Measurements from ENCODE around the gene COX4I2.

DNA sequence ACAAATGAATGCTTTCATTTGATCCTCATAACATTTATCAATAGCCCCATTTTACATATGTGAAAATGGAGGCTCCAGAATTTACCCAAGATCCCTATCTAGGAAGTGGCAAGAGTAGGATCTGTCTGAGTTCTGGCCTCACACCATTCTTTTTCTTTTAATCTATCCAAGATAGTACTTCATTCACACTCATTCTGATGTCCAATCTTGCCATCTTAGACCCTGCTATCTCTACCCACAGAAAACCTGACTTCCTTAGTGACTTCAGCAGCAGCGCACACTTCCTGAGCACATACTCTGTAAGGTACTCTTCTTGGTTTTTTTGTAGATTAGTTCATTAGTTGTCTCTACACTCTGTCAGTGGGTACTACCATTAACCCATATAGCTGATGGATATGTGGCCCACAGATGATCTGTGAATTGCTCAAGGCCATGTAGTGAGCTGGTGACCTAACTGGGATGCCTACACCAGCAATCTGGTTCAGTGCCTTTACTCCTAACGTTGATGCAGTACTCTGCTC lies 36.3 kb downstream of the COX4I2 start:
- no peak for TF ChIP-seq TEAD4 (IDR thresholded peaks at IDR 0.05; ENCODE audit: low read depth, low read length)
- no peak for TF ChIP-seq EP300 (IDR thresholded peaks at IDR 0.05; ENCODE audit: borderline replicate concordance in 1 of 2, low read depth in 2 of 2, low read length in 2 of 2)
- TF ChIP-seq, protein P1, sequence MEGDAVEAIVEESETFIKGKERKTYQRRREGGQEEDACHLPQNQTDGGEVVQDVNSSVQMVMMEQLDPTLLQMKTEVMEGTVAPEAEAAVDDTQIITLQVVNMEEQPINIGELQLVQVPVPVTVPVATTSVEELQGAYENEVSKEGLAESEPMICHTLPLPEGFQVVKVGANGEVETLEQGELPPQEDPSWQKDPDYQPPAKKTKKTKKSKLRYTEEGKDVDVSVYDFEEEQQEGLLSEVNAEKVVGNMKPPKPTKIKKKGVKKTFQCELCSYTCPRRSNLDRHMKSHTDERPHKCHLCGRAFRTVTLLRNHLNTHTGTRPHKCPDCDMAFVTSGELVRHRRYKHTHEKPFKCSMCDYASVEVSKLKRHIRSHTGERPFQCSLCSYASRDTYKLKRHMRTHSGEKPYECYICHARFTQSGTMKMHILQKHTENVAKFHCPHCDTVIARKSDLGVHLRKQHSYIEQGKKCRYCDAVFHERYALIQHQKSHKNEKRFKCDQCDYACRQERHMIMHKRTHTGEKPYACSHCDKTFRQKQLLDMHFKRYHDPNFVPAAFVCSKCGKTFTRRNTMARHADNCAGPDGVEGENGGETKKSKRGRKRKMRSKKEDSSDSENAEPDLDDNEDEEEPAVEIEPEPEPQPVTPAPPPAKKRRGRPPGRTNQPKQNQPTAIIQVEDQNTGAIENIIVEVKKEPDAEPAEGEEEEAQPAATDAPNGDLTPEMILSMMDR (IDR thresholded peaks at IDR 0.05; ENCODE audit: control extremely low read depth in 1 of 3, insufficient read depth in 1 of 3, low read depth in 1 of 3, low read length in 3 of 3): no peak
- no peak for TF ChIP-seq EZH2 (IDR thresholded peaks at IDR 0.05; ENCODE audit: low read depth, low read length, severe bottlenecking)
- no peak for TF ChIP-seq POLR2A (IDR thresholded peaks at IDR 0.05; ENCODE audit: control extremely low read depth in 1 of 2, low read depth in 2 of 2, low read length in 2 of 2)
- TF ChIP-seq, protein P2, sequence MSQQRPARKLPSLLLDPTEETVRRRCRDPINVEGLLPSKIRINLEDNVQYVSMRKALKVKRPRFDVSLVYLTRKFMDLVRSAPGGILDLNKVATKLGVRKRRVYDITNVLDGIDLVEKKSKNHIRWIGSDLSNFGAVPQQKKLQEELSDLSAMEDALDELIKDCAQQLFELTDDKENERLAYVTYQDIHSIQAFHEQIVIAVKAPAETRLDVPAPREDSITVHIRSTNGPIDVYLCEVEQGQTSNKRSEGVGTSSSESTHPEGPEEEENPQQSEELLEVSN (IDR thresholded peaks at IDR 0.05): no peak
- no peak for TF ChIP-seq TBP (IDR thresholded peaks at IDR 0.05; ENCODE audit: low read depth, low read length)
- TF ChIP-seq JUND (IDR thresholded peaks at IDR 0.05; ENCODE audit: low read length): no peak
- TF ChIP-seq POLR2AphosphoS5 (IDR thresholded peaks at IDR 0.05; ENCODE audit: low read depth, low read length): no peak
- no peak for TF ChIP-seq SP2 (IDR thresholded peaks at IDR 0.05; ENCODE audit: low read length)
- no peak for TF ChIP-seq GTF2F1 (IDR thresholded peaks at IDR 0.05; ENCODE audit: borderline replicate concordance, low read depth, low read length)
- TF ChIP-seq, protein P3, sequence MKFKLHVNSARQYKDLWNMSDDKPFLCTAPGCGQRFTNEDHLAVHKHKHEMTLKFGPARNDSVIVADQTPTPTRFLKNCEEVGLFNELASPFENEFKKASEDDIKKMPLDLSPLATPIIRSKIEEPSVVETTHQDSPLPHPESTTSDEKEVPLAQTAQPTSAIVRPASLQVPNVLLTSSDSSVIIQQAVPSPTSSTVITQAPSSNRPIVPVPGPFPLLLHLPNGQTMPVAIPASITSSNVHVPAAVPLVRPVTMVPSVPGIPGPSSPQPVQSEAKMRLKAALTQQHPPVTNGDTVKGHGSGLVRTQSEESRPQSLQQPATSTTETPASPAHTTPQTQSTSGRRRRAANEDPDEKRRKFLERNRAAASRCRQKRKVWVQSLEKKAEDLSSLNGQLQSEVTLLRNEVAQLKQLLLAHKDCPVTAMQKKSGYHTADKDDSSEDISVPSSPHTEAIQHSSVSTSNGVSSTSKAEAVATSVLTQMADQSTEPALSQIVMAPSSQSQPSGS (IDR thresholded peaks at IDR 0.05; ENCODE audit: low read length): no peak
- TF ChIP-seq CBX8 (IDR thresholded peaks at IDR 0.05; ENCODE audit: borderline replicate concordance, low read depth, low read length): no peak

Measured in H1 (cell line).